Right atrium auricular region (tissue), 2 donors: ENCODE results near the gene PPP1R26. TPM values are rescaled to one million over a fixed set of nuclear protein-coding genes. Genes with fewer than 3 reads are reported as not detected.
"Not testable (repeated sequence)": the region's sequence is repeated elsewhere in the genome, so short reads cannot be mapped to it uniquely, and the experiment has no call there.

Source experiments
- DNase-seq: peaks from one replicate; pipeline ENCODE4 v3.0.0-alpha.2; 2019; ENCODE audit warnings: low spot score
- H3K27ac ChIP-seq, 2 donors: fragments of 200-600 bp; sonication (generic); 1 replicate in 1 of 2; 2 replicates in 1 of 2; pipeline ENCODE4 v1.5.1; 2016 to 2019
- H3K27me3 ChIP-seq, 2 donors: fragments of 200-600 bp; sonication (generic); one replicate each; pipeline versions ENCODE4 v1.5.1 to v1.6.0; 2017 to 2019
- H3K36me3 ChIP-seq: fragments of 200-600 bp; sonication (generic); one replicate; pipeline ENCODE4 v1.5.1; 2016
- H3K4me1 ChIP-seq, 2 donors: fragments of 200-600 bp; sonication (generic); one replicate each; pipeline versions ENCODE4 v1.5.1 to v1.6.0; 2017 to 2019
- H3K4me3 ChIP-seq, 2 donors: fragments of 200-600 bp; sonication (generic); 1 replicate in 1 of 2; 2 replicates in 1 of 2; pipeline ENCODE4 v1.5.1; 2017 to 2019; ENCODE audit warnings: mild to moderate bottlenecking in 1 of 2, moderate library complexity in 1 of 2
- H3K9me3 ChIP-seq, 2 donors: fragments of 200-600 bp; sonication (generic); one replicate each; pipeline ENCODE4 v1.5.1; 2019
- total RNA-seq, 2 donors: library from RNA; depleted of rRNA; stranded (reverse); fragments of >200 nt; gene quantifications; one replicate each; pipeline ENCODE4 v1.1.0, GENCODE V29; 2016
- TF ChIP-seq, protein P1 (sequence below), 2 donors: fragments of 200-600 bp; sonication (generic); IDR thresholded peaks; one replicate each; pipeline ENCODE4 v1.5.1; 2019; ENCODE audit warnings: antibody characterized with exemption in 2 of 2

The PPP1R26 gene
- total RNA-seq, 2 donors from 2014 or later = 17.4 to 18.7 TPM

DNA sequence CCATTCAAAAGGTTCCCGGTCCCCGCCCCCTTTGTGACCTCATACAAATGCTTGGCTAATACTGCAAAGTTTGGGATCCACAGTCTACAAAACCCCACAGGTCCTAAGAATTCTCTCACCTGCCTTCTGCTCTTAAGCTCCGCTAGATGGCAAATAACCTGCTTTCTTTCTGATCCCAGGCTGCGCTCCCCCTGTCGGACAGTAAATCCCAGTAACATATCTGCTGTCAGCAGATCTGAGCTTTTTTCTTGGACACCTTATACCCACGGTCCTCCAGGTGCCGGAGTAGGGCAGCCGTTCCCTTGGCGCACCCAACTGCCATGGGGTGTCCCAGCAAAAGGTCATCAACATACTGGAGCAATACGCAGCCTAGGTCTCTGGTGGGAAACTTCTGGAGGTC is 39.0 kb upstream of the PPP1R26 start:
- Histone ChIP-seq H3K27me3 (no peaks in the 10 kb centered on the region), H3K36me3 (no peaks in the 10 kb centered on the region), H3K4me3 (no peak overlapping the region), H3K27ac (no peak overlapping the region), H3K4me1 (peaks cover 0 to 14% of the 10 kb centered on the region in 2 donors), H3K9me3 (no peaks in the 10 kb centered on the region)
- TF ChIP-seq, protein P1, sequence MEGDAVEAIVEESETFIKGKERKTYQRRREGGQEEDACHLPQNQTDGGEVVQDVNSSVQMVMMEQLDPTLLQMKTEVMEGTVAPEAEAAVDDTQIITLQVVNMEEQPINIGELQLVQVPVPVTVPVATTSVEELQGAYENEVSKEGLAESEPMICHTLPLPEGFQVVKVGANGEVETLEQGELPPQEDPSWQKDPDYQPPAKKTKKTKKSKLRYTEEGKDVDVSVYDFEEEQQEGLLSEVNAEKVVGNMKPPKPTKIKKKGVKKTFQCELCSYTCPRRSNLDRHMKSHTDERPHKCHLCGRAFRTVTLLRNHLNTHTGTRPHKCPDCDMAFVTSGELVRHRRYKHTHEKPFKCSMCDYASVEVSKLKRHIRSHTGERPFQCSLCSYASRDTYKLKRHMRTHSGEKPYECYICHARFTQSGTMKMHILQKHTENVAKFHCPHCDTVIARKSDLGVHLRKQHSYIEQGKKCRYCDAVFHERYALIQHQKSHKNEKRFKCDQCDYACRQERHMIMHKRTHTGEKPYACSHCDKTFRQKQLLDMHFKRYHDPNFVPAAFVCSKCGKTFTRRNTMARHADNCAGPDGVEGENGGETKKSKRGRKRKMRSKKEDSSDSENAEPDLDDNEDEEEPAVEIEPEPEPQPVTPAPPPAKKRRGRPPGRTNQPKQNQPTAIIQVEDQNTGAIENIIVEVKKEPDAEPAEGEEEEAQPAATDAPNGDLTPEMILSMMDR (IDR thresholded peaks at IDR 0.05) = peak in 1 of 2 donors; percentile 17
- DNase-seq = no peak

DNA sequence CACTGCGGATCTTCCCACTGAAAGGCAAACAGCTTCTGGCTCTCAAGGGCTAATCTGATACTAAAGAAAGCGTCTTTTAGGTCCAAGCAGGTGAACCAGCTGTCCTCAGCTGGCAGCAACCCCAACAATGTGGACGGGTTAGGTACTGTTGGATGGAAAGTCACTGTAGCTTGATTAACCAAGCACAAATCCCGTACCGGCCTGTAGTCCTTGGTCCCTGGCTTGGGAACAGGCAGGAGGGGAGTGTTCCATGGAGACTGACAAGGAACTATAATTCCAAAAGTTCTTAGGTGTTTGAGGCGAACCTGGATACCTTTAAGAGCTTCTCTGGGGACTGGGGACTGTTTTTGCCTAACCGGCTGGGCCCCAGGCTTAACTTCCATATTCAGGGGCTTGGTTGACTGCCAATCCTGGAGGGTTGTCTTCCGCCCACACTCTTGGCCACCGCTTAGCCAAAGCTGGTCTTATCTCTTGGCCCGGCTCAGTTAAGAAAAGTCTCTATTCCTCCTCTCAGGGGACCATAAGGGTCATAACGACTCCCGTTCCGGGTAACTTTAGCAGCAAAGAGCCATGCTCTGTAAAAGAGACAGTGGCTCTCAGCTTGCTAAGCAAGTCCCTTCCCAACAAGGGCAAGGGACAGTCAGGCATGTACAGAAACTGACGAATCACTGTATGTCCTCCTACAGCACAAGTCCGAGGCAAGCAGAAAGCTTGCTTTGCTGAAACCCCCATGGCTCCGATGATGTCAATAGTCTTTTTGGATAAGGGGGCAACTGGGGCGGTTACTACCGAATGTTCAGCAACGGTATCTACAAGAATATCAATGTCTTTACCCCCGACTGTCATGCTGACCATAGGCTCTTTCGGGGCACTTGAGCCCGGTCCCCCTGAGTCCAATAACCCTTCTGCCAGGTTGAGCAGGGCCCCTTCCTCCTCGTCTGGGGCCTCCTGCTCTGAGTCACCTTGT is 38.2 kb upstream of the PPP1R26 start:
- not testable (repeated sequence) for H3K27me3 ChIP-seq, H3K27ac ChIP-seq, H3K4me3 ChIP-seq, H3K36me3 ChIP-seq, H3K9me3 ChIP-seq, DNase-seq
- peaks cover 0 to 14% of the 10 kb centered on the region in 2 donors for H3K4me1 ChIP-seq

DNA sequence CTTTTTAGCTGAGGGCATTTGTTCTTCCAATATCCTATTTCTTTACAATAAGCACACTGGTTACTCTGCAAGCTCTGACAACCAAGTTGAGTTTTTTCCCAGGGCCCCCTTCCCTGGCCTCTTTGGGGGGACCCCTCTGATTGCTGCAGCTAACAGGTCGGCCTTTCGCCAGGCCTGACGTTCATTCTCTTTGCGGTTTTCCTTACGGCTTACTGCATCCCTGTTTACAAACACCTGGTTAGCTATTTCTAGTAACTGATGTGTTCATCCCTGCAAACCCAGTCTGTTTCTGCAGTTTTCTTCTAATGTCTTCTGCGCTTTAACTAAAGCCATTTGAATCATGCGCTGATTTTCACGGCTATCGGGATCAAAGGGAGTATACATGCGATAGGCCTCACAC is 37.5 kb upstream of the PPP1R26 start:
- peaks cover 0 to 14% of the 10 kb centered on the region in 2 donors for H3K4me1 ChIP-seq
- TF ChIP-seq, protein P1 (IDR thresholded peaks at IDR 0.05) = no peak
- H3K27ac ChIP-seq = no peak overlapping the region
- no peak for DNase-seq
- H3K4me3 ChIP-seq = no peak overlapping the region
- H3K36me3 ChIP-seq = no peaks in the 10 kb centered on the region
- no peaks in the 10 kb centered on the region for H3K9me3 ChIP-seq
- H3K27me3 ChIP-seq = no peaks in the 10 kb centered on the region

DNA sequence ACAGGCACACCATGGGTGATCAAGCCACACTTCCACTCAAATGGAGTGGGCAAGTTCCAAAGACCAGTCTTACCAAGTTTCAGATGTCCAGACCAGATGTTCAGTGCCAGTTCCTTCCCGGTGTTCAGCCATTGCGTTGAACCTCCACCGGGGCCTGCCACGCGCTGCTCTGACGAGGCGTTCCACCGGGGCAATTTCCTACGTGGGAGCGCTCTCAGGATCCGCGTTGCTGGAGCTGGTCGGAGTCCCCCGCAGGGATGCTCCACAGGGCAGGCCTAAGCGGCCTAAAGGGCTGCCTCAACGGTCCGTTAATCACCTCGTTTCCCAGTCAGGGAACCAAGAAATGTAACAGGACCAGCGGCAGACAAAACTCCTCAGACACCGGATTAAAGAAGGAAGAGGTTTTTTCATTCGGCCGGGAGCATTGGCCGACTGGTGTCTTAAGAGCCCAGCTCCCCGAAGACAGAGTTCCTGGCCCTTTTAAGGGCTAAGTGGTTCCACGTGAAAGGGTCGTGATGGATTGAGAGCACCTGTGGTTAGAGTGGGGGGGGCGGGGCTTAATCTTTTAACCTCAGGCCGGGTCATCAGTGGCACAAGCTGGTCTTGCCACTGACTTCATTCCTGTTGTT is 35.7 kb upstream of the PPP1R26 start:
- Histone ChIP-seq H3K36me3 (no peaks in the 10 kb centered on the region), H3K4me3 (no peak overlapping the region), H3K27me3 (no peaks in the 10 kb centered on the region), H3K9me3 (no peaks in the 10 kb centered on the region), H3K27ac (no peak overlapping the region), H3K4me1 (peaks cover 0 to 14% of the 10 kb centered on the region in 2 donors)
- TF ChIP-seq, protein P1 (IDR thresholded peaks at IDR 0.05) = no peak
- DNase-seq = no peak

DNA sequence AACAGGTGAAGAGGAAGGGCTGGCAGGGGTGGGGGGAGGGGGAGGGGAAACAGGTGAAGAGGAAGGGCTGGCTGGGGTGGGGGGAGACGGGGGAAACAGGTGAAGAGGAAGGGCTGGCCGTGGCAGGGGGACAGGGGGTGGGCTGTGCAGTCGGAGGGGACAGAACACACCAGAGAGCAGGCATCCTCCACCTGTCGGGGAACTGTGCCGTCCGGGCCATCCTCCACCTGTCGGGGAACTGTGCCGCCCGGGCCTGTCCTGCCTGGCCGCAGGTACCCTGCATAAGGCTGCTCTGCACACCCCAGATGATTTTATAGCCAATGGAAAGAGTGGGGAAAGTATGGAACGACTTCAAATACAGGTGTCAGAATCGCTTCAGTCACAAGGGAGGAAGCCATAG is 32.5 kb upstream of the PPP1R26 start:
- H3K4me1 ChIP-seq = peaks cover 0 to 3% of the 10 kb centered on the region in 2 donors
- no peak overlapping the region for H3K4me3 ChIP-seq
- no peak overlapping the region for H3K27ac ChIP-seq
- DNase-seq = no peak
- H3K36me3 ChIP-seq = no peaks in the 10 kb centered on the region
- TF ChIP-seq, protein P1 (IDR thresholded peaks at IDR 0.05) = no peak
- no peaks in the 10 kb centered on the region for H3K27me3 ChIP-seq
- no peaks in the 10 kb centered on the region for H3K9me3 ChIP-seq

DNA sequence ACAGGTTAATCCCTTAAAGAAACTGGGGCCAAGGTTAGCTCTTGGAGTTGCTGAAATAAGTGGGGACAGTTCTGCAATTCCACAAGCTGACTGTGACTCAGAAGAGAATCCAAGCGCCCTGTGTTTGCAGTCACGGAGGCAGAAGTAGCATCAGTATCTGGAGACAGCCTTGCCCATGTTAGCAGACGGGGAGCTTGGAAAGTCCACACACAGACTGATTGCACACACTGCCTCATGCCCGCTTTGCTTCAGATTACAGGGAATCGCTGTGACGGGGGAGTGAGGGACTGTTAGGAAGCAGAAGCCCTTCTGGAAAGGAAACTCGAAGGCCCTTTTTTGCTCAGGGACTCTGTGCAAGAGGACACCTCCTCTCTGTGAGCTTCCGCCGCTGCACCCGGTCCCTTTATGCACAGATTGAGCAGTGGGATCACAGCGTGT is 30.9 kb upstream of the PPP1R26 start:
- Histone ChIP-seq H3K9me3 (no peaks in the 10 kb centered on the region), H3K27me3 (no peaks in the 10 kb centered on the region), H3K4me1 (no peaks in the 10 kb centered on the region), H3K36me3 (no peaks in the 10 kb centered on the region), H3K27ac (no peak overlapping the region), H3K4me3 (no peak overlapping the region)
- no peak for DNase-seq
- TF ChIP-seq, protein P1 (IDR thresholded peaks at IDR 0.05) = no peak

DNA sequence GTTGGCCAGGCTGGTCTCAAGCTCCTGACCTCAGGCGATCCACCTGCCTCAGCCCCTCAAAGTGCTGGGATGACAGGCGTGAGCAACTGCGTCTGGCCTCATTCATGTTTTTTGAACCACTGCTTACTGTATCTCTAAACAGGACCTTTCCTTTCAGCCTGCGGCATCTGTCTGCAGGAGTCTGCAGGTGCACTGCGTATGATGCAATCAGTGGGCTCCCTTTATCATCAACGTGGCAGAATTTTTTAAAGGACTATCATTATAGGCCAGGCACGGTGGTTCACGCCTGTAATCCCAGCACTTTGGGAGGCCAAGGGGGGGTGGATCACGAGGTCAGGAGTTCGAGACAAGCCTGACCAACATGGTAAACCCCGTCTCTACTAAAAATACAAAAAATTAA is 30.1 kb upstream of the PPP1R26 start:
- H3K27me3 ChIP-seq, H3K36me3 ChIP-seq, H3K4me3 ChIP-seq, H3K27ac ChIP-seq, H3K9me3 ChIP-seq, DNase-seq, H3K4me1 ChIP-seq: not testable (repeated sequence)
